ENCODE results near the gene KLRF2.

GRCh38 chr12:9856151-9856550 lies 25.1 kb upstream of the KLRF2 start:
- TF ChIP-seq CTCF (IDR thresholded peaks at IDR 0.05; ENCODE audit: insufficient read depth, low read length): no peak
- TF ChIP-seq POLR2AphosphoS5 (IDR thresholded peaks at IDR 0.05; ENCODE audit: low read depth): no peak
- TF ChIP-seq GABPA (IDR thresholded peaks at IDR 0.05; ENCODE audit: low read depth): no peak
- TF ChIP-seq REST (IDR thresholded peaks at IDR 0.05; ENCODE audit: insufficient replicate concordance, low read depth): no peak

Measured in HL-60 (cell line).